SK-N-SH (cell line): Measurements from ENCODE around the gene R3HDM1. TPM values are rescaled to one million over a fixed set of nuclear protein-coding genes. Genes with fewer than 3 reads are reported as not detected.

Experiments
- CTCF ChIA-PET: fragments of 300-600, 350-600 bp; formaldehyde crosslinking; extraction: SDS; loops from one replicate; lab custom pipeline; 2021; lab: Yijun Ruan, JAX
- POLR2A ChIA-PET: fragments of 350-600 bp; sonication (Branson Sonifier 250); formaldehyde crosslinking; extraction: SDS; loops from one replicate; lab custom pipeline; 2020; ENCODE audit warnings: antibody characterized with exemption, inconsistent platforms; lab: Yijun Ruan, JAX
- DNase-seq: peaks from one replicate; pipeline ENCODE4 v3.0.0; 2012
- H2AFZ ChIP-seq: fragments of 200-600 bp; sonication (generic); 2 replicates; pipeline ENCODE4 v1.8.1; 2016; ENCODE audit warnings: antibody characterized with exemption, mild to moderate bottlenecking, low read depth
- H3F3A ChIP-seq: fragments of 200-600 bp; sonication (generic); replicated peaks from 2 replicates; pipeline ENCODE3; 2016; ENCODE audit warnings: antibody characterized with exemption, mild to moderate bottlenecking; ENCODE audit not compliant: insufficient read depth
- H3K27ac ChIP-seq, 2 experiments: fragments of 200-500 bp in 1 of 2; fragments of 200-600 bp in 1 of 2; sonication (Bioruptor generic) in 1 of 2; sonication (generic), shearing (Covaris generic) in 1 of 2; 2 replicates each; pipeline versions ENCODE4 v1.5.1 to v1.6.1; 2014 to 2016; ENCODE audit warnings: low read depth in 2 of 2, inconsistent platforms in 1 of 2, low read length in 1 of 2, mild to moderate bottlenecking in 1 of 2, mixed read lengths in 1 of 2
- H3K27me3 ChIP-seq: fragments of 200-600 bp; sonication (generic), shearing (Covaris generic); 2 replicates; pipeline ENCODE4 v1.6.1; 2016; ENCODE audit warnings: mixed run types; ENCODE audit not compliant: insufficient read depth
- H3K36me3 ChIP-seq, 2 experiments: fragments of 200-500 bp in 1 of 2; fragments of 200-600 bp in 1 of 2; sonication (Bioruptor generic) in 1 of 2; sonication (generic) in 1 of 2; replicated peaks in 1 of 2; 2 replicates each; pipeline versions ENCODE3 to v1.5.1; 2014 to 2016; ENCODE audit warnings: low read length in 1 of 2, mild to moderate bottlenecking in 1 of 2; ENCODE audit not compliant: insufficient read depth in 2 of 2, control insufficient read depth in 1 of 2
- H3K4me1 ChIP-seq, 2 experiments: fragments of 200-500 bp in 1 of 2; fragments of 200-600 bp in 1 of 2; sonication (Bioruptor generic) in 1 of 2; sonication (generic), shearing (Covaris generic) in 1 of 2; 2 replicates each; pipeline versions ENCODE4 v1.5.1 to v1.6.1; 2014 to 2016; ENCODE audit warnings: low read depth in 1 of 2, low read length in 1 of 2, mixed run types in 1 of 2; ENCODE audit not compliant: insufficient read depth in 2 of 2, control insufficient read depth in 1 of 2
- H3K4me2 ChIP-seq: fragments of 200-600 bp; sonication (generic), shearing (Covaris generic); 2 replicates; pipeline ENCODE4 v1.6.1; 2017; ENCODE audit warnings: mixed run types
- H3K4me3 ChIP-seq, 2 experiments: fragments of 200-500 bp in 1 of 2; fragments of 200-600 bp in 1 of 2; sonication (Bioruptor generic) in 1 of 2; sonication (generic), shearing (Covaris generic) in 1 of 2; 2 replicates each; pipeline versions ENCODE4 v1.5.1 to v1.8.1; 2014 to 2016; ENCODE audit warnings: low read depth in 2 of 2, inconsistent platforms in 1 of 2, low read length in 1 of 2, mild to moderate bottlenecking in 1 of 2, mixed read lengths in 1 of 2, moderate library complexity in 1 of 2
- H3K79me2 ChIP-seq: fragments of 200-600 bp; sonication (generic); 2 replicates; pipeline ENCODE4 v1.8.1; 2017; ENCODE audit warnings: mild to moderate bottlenecking; ENCODE audit not compliant: insufficient read depth
- H3K9ac ChIP-seq: fragments of 200-600 bp; sonication (generic); 2 replicates; pipeline ENCODE4 v1.6.1; 2017; ENCODE audit warnings: mixed run types
- H3K9me2 ChIP-seq: fragments of 200-600 bp; sonication (generic); 2 replicates; pipeline ENCODE4 v1.6.1; 2017; ENCODE audit warnings: mixed run types
- H3K9me3 ChIP-seq: fragments of 200-600 bp; sonication (generic); 2 replicates; pipeline ENCODE4 v1.6.1; 2017; ENCODE audit warnings: mixed run types, mild to moderate bottlenecking, moderate library complexity
- H4K20me1 ChIP-seq: fragments of 200-600 bp; sonication (generic); 2 replicates; pipeline ENCODE4 v1.6.1; 2017; ENCODE audit warnings: mild to moderate bottlenecking, mixed run types; ENCODE audit not compliant: insufficient read depth
- CHD2 ChIP-seq: fragments of 150-350 bp; IDR thresholded peaks from 2 replicates; pipeline ENCODE4 v1.6.1; 2018; ENCODE audit warnings: low read length; ENCODE audit not compliant: partially characterized antibody
- CTCF ChIP-seq: fragments of 200-600 bp; sonication (generic); IDR thresholded peaks from 2 replicates; pipeline ENCODE4 v1.6.1; 2017; ENCODE audit warnings: antibody characterized with exemption, mild to moderate bottlenecking, moderate library complexity
- EZH2phosphoT487 ChIP-seq: fragments of 200-600 bp; sonication (generic); IDR thresholded peaks from 2 replicates; pipeline ENCODE4 v1.6.1; 2017; ENCODE audit warnings: low read depth, mixed run types, mild to moderate bottlenecking, antibody characterized with exemption, moderate library complexity, borderline replicate concordance
- FOSL2 ChIP-seq: IDR thresholded peaks from 2 replicates; pipeline ENCODE4 v1.4.0; 2012; ENCODE audit warnings: low read depth, mild to moderate bottlenecking, moderate library complexity, borderline replicate concordance
- FOXJ3 ChIP-seq: sonication (generic); formaldehyde crosslinking; IDR thresholded peaks from 2 replicates; pipeline ENCODE4 v1.5.1; 2020; ENCODE audit warnings: mild to moderate bottlenecking, missing genetic modification reagents
- JUND ChIP-seq: IDR thresholded peaks from 2 replicates; pipeline ENCODE4 v1.4.0; 2012
- MEF2A ChIP-seq: IDR thresholded peaks from 2 replicates; pipeline ENCODE4 v1.4.0; 2012; ENCODE audit warnings: low read depth, borderline replicate concordance
- MXI1 ChIP-seq: IDR thresholded peaks from 2 replicates; pipeline ENCODE4 v1.6.1; 2012; ENCODE audit warnings: mild to moderate bottlenecking, low read depth, low read length, improper control_type of control experiment
- NFIC ChIP-seq: IDR thresholded peaks from 2 replicates; pipeline ENCODE4 v1.4.0; 2012; ENCODE audit warnings: borderline replicate concordance
- NRF1 ChIP-seq: IDR thresholded peaks from 2 replicates; pipeline ENCODE4 v1.6.1; 2012; ENCODE audit warnings: low read depth, mild to moderate bottlenecking, low read length
- PBX3 ChIP-seq: IDR thresholded peaks from 2 replicates; pipeline ENCODE4; 2012
- POLR2AphosphoS5 ChIP-seq: IDR thresholded peaks from 2 replicates; pipeline ENCODE4 v1.6.1; 2012; ENCODE audit warnings: low read depth, low read length
- RAD21 ChIP-seq: IDR thresholded peaks from 2 replicates; pipeline ENCODE4 v1.6.1; 2012; ENCODE audit warnings: mild to moderate bottlenecking, low read length
- RCOR1 ChIP-seq: fragments of 150-350 bp; IDR thresholded peaks from 2 replicates; pipeline ENCODE4 v1.6.1; 2017; ENCODE audit warnings: antibody characterized with exemption, low read length
- REST ChIP-seq: IDR thresholded peaks from 2 replicates; pipeline ENCODE4 v1.6.1; 2012; ENCODE audit warnings: mild to moderate bottlenecking, low read depth, low read length, moderate library complexity
- RFX5 ChIP-seq: IDR thresholded peaks from 2 replicates; pipeline ENCODE4 v1.6.1; 2012; ENCODE audit warnings: mild to moderate bottlenecking, improper control_type of control experiment, low read length
- RXRA ChIP-seq: IDR thresholded peaks from 2 replicates; pipeline ENCODE4 v1.4.0; 2012; ENCODE audit warnings: low read depth, mild to moderate bottlenecking, borderline replicate concordance
- TAF1 ChIP-seq: IDR thresholded peaks from 2 replicates; pipeline ENCODE4 v1.6.1; 2012; ENCODE audit warnings: low read depth, mild to moderate bottlenecking, low read length, moderate library complexity, borderline replicate concordance
- TEAD4 ChIP-seq: IDR thresholded peaks from 2 replicates; pipeline ENCODE4 v1.4.0; 2012; ENCODE audit warnings: mild to moderate bottlenecking, borderline replicate concordance; ENCODE audit not compliant: insufficient read depth
- USF1 ChIP-seq: IDR thresholded peaks from 2 replicates; pipeline ENCODE4 v1.4.0; 2012; ENCODE audit warnings: low read depth, borderline replicate concordance
- WGBS: methylation state at CpG from one replicate; pipeline ENCODE4 v1.1.6; 2017; ENCODE audit warnings: low lambda C conversion rate; 5-methylcytosine and 5-hydroxymethylcytosine counted together
- polyA plus RNA-seq, 3 experiments: library from polyadenylated mRNA; depleted of rRNA; stranded (reverse); fragments of >200 nt; gene quantifications; 2 replicates each; pipeline ENCODE4 v1.2.3, GENCODE V29; 2012

R3HDM1 gene
- polyA plus RNA-seq, 1 of the 3 experiments (the other 2 are of a cell fraction) = 38.2 TPM

GRCh38 chr2:135585586-135585985, 54.3 kb downstream of the R3HDM1 start:
- DNase-seq = no peak
- Histone ChIP-seq H3K9me2 (no peaks in the 10 kb centered on the region), H3F3A (peaks cover 7% of the 10 kb centered on the region), H2AFZ (no peak overlapping the region)
- TF ChIP-seq CTCF (peak; percentile 41), RAD21 (0 out of 2 replicates have a peak, but pooled peaks have one; percentile 14), EZH2phosphoT487 (no peak)
- TF ChIP-seq, all 33 proteins: peak for 2
- Histone ChIP-seq H3K4me2 (no peak overlapping the region), H3K9ac (no peak overlapping the region), H4K20me1 (no peaks in the 10 kb centered on the region), H3K27ac (no peak overlapping the region), H3K9me3 (no peaks in the 10 kb centered on the region), H3K4me1 (peaks cover 2 to 3% of the 10 kb centered on the region in 2 experiments; a peak in 2 of 4 replicates), H3K36me3 (no peaks in the 10 kb centered on the region), H3K79me2 (peaks cover 5% of the 10 kb centered on the region; the same call in 1 of the 2 replicates), H3K4me3 (no peak overlapping the region), H3K27me3 (no peaks in the 10 kb centered on the region)
- WGBS = 87% methylated on average over 2 of the region's 2 CpGs
- CTCF ChIA-PET = interaction anchor here (0.6 to 1.8 kb wide), 8 partner anchors 8 to 400 kb away, joined by 3 to 10 read pairs (median 3); no protein-coding TSS in a partner anchor
- POLR2A ChIA-PET = interaction anchor here (1.6 kb wide), 1 partner anchor 55 kb away, joined by 5 read pairs; the partner anchor contains the start of genes R3HDM1 and ZRANB3

- Histone ChIP-seq H3K4me3 (no peak overlapping the region), H2AFZ (no peak overlapping the region), H4K20me1 (no peaks in the 10 kb centered on the region), H3K4me1 (peaks cover 2 to 3% of the 10 kb centered on the region in 2 experiments; a peak in 2 of 4 replicates), H3K27ac (no peak overlapping the region), H3F3A (peaks cover 7% of the 10 kb centered on the region), H3K36me3 (no peaks in the 10 kb centered on the region), H3K27me3 (no peaks in the 10 kb centered on the region), H3K9ac (no peak overlapping the region), H3K9me3 (no peaks in the 10 kb centered on the region), H3K79me2 (peaks cover 5% of the 10 kb centered on the region; the same call in 1 of the 2 replicates), H3K9me2 (no peaks in the 10 kb centered on the region), H3K4me2 (no peak overlapping the region)
- POLR2A ChIA-PET = no interaction called here
- CTCF ChIA-PET = interaction anchor here (0.6 to 1.6 kb wide), 8 partner anchors 13 to 629 kb away, joined by 3 to 10 read pairs (median 3); no protein-coding TSS in a partner anchor
- no peak for DNase-seq
- 100% methylated on average over 1 of the region's 1 CpG for WGBS
- no peak for TF ChIP-seq REST
- no peak for TF ChIP-seq RXRA
- TF ChIP-seq USF1 = no peak
- TF ChIP-seq NFIC = no peak
- TF ChIP-seq PBX3 = no peak
- no peak for TF ChIP-seq MXI1
- TF ChIP-seq POLR2AphosphoS5 = no peak
- TF ChIP-seq TAF1 = no peak
- no peak for TF ChIP-seq RFX5
- no peak for TF ChIP-seq RCOR1
- TF ChIP-seq FOSL2 = no peak
- TF ChIP-seq MEF2A = no peak
- no peak for TF ChIP-seq FOXJ3 (CRISPR knock-in tag)
- no peak for TF ChIP-seq TEAD4
- TF ChIP-seq JUND = no peak
- no peak for TF ChIP-seq NRF1
- no peak for TF ChIP-seq CHD2
- TF ChIP-seq RAD21 = no peak
These were observed 54.9 kb downstream of the R3HDM1 start for GRCh38 chr2:135586148-135586547.
